Measurements from ENCODE around the gene CTNND2.
"Not testable (repeated sequence)": the region's sequence is repeated elsewhere in the genome, so short reads cannot be mapped to it uniquely, and the experiment has no call there.

The CTNND2 gene

GRCh38 chr5:11322133-11322532 is 582.1 kb downstream of the CTNND2 start:
- Histone ChIP-seq H3K4me2 (no peak overlapping the region), H2AFZ (ENCODE audit: low read depth) (no peak overlapping the region), H3K4me1 (ENCODE audit: low read depth, poor library complexity, severe bottlenecking) (peaks cover 22% of the 10 kb centered on the region), H3K36me3 (ENCODE audit: insufficient read depth) (no peaks in the 10 kb centered on the region), H3K4me3 (IDR thresholded peaks at IDR 0.05; ENCODE audit: insufficient read depth, low read depth, low read length) (no peak overlapping the region), H3K79me2 (ENCODE audit: insufficient read depth, low read depth) (no peaks in the 10 kb centered on the region), H3K27me3 (ENCODE audit: insufficient read depth, low read depth) (no peaks in the 10 kb centered on the region), H4K20me1 (ENCODE audit: insufficient read depth) (no peaks in the 10 kb centered on the region), H3K27ac (no peak overlapping the region), H3K9ac (no peak overlapping the region)
- TF ChIP-seq CTCF (conservative IDR thresholded peaks at IDR 0.05; ENCODE audit: low read depth, low read length), result no peak

- Histone ChIP-seq H3K9ac (no peak overlapping the region), H4K20me1 (ENCODE audit: insufficient read depth) (no peaks in the 10 kb centered on the region), H3K79me2 (ENCODE audit: insufficient read depth, low read depth) (no peaks in the 10 kb centered on the region), H3K27ac (no peak overlapping the region), H2AFZ (ENCODE audit: low read depth) (no peak overlapping the region), H3K4me3 (IDR thresholded peaks at IDR 0.05; ENCODE audit: insufficient read depth, low read depth, low read length) (no peak overlapping the region), H3K4me2 (no peak overlapping the region), H3K36me3 (ENCODE audit: insufficient read depth) (no peaks in the 10 kb centered on the region), H3K4me1 (ENCODE audit: low read depth, poor library complexity, severe bottlenecking) (peaks cover 22% of the 10 kb centered on the region), H3K27me3 (ENCODE audit: insufficient read depth, low read depth) (no peaks in the 10 kb centered on the region)
- TF ChIP-seq CTCF (conservative IDR thresholded peaks at IDR 0.05; ENCODE audit: low read depth, low read length), result no peak
Observed at GRCh38 chr5:11319836-11320580, 584.2 kb downstream of the CTNND2 start.

- not testable (repeated sequence) for H3K79me2 ChIP-seq (ENCODE audit: insufficient read depth, low read depth); H3K9ac ChIP-seq; H3K27ac ChIP-seq; H2AFZ ChIP-seq (ENCODE audit: low read depth); H3K36me3 ChIP-seq (ENCODE audit: insufficient read depth); H3K4me3 ChIP-seq (IDR thresholded peaks at IDR 0.05; ENCODE audit: insufficient read depth, low read depth, low read length); H3K4me1 ChIP-seq (ENCODE audit: low read depth, poor library complexity, severe bottlenecking); H4K20me1 ChIP-seq (ENCODE audit: insufficient read depth); H3K4me2 ChIP-seq; H3K27me3 ChIP-seq (ENCODE audit: insufficient read depth, low read depth)
Observed at GRCh38 chr5:11313694-11314093, 590.6 kb downstream of the CTNND2 start.

- TF ChIP-seq CTCF (conservative IDR thresholded peaks at IDR 0.05; ENCODE audit: low read depth, low read length), result no peak
- no peaks in the 10 kb centered on the region for H3K79me2 ChIP-seq (ENCODE audit: insufficient read depth, low read depth)
- no peak overlapping the region for H3K27ac ChIP-seq
- H3K4me1 ChIP-seq (ENCODE audit: low read depth, poor library complexity, severe bottlenecking), result no peaks in the 10 kb centered on the region
- no peaks in the 10 kb centered on the region for H3K27me3 ChIP-seq (ENCODE audit: insufficient read depth, low read depth)
- no peak overlapping the region for H3K9ac ChIP-seq
- no peaks in the 10 kb centered on the region for H3K36me3 ChIP-seq (ENCODE audit: insufficient read depth)
- no peak overlapping the region for H3K4me2 ChIP-seq
- H4K20me1 ChIP-seq (ENCODE audit: insufficient read depth), result no peaks in the 10 kb centered on the region
- no peak overlapping the region for H3K4me3 ChIP-seq (IDR thresholded peaks at IDR 0.05; ENCODE audit: insufficient read depth, low read depth, low read length)
- H2AFZ ChIP-seq (ENCODE audit: low read depth), result no peak overlapping the region
Observed at GRCh38 chr5:11311731-11312130, 592.5 kb downstream of the CTNND2 start.

GRCh38 chr5:11311272-11311671 is 593.0 kb downstream of the CTNND2 start:
- Histone ChIP-seq H3K36me3 (ENCODE audit: insufficient read depth) (no peaks in the 10 kb centered on the region), H4K20me1 (ENCODE audit: insufficient read depth) (no peaks in the 10 kb centered on the region), H3K79me2 (ENCODE audit: insufficient read depth, low read depth) (no peaks in the 10 kb centered on the region), H3K9ac (no peak overlapping the region), H3K27me3 (ENCODE audit: insufficient read depth, low read depth) (no peaks in the 10 kb centered on the region), H3K27ac (no peak overlapping the region), H3K4me3 (IDR thresholded peaks at IDR 0.05; ENCODE audit: insufficient read depth, low read depth, low read length) (no peak overlapping the region), H3K4me2 (no peak overlapping the region), H3K4me1 (ENCODE audit: low read depth, poor library complexity, severe bottlenecking) (no peaks in the 10 kb centered on the region), H2AFZ (ENCODE audit: low read depth) (no peak overlapping the region)
- no peak for TF ChIP-seq CTCF (conservative IDR thresholded peaks at IDR 0.05; ENCODE audit: low read depth, low read length)

Measured in KMS-11 (cell line).